SK-N-MC (cell line): ENCODE results near the gene PDSS2.

ENCODE experiments used
- EZH2 ChIP-seq: fragments of 200-600 bp; sonication (generic); IDR thresholded peaks from one replicate; pipeline ENCODE4 v1.6.1; 2017; ENCODE audit warnings: antibody characterized with exemption
- FOXP2 ChIP-seq: optimal IDR thresholded peaks from 2 replicates; pipeline ENCODE3; 2011; ENCODE audit warnings: mild to moderate bottlenecking, moderate library complexity; ENCODE audit not compliant: insufficient read depth; ENCODE audit errors: extremely low read length, control extremely low read depth
- POLR2AphosphoS5 ChIP-seq: IDR thresholded peaks from 2 replicates; pipeline ENCODE4 v1.6.1; 2012; ENCODE audit warnings: mild to moderate bottlenecking, low read depth, low read length, borderline replicate concordance

GRCh38 chr6:107184435-107184834 lies 274.9 kb downstream of the PDSS2 start:
- TF ChIP-seq FOXP2 (no peak), POLR2AphosphoS5 (no peak), EZH2 (no peak)
